ENCODE measurements around the gene FILIP1L. TPM values are rescaled to one million over a fixed set of nuclear protein-coding genes. Genes with fewer than 3 reads are reported as not detected.

Gene FILIP1L
- total RNA-seq, 3 donors from 2014 or later = 19.8 to 23.7 (median 23.3) TPM

DNA sequence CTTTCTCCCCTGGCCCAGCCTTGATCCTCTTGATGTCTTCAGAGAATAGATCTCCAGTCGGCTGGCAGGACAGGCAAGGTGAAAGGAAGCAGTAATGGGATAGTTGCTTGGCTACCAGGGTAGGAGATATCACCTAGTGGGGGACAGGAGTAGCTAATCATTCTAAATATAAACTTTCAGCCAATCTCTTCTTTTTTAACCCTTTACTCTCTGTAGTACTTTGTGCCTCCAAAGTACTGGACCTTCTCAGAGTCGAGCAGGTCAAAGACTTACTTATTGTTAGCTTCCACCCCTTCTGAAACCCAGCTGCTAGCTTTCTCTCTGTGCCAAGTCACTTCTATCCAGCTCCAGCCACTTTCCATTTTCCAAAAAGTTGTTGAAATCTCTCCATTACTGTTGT lies 43.4 kb upstream of the FILIP1L start:
- DNase-seq (ENCODE audit: low spot score in 2 of 2) = no peak
- H3K36me3 ChIP-seq = no peaks in the 10 kb centered on the region
- TF ChIP-seq POLR2AphosphoS5 (IDR thresholded peaks at IDR 0.05) (no peak), POLR2A (IDR thresholded peaks at IDR 0.05) (no peak)
- TF ChIP-seq, protein P1, sequence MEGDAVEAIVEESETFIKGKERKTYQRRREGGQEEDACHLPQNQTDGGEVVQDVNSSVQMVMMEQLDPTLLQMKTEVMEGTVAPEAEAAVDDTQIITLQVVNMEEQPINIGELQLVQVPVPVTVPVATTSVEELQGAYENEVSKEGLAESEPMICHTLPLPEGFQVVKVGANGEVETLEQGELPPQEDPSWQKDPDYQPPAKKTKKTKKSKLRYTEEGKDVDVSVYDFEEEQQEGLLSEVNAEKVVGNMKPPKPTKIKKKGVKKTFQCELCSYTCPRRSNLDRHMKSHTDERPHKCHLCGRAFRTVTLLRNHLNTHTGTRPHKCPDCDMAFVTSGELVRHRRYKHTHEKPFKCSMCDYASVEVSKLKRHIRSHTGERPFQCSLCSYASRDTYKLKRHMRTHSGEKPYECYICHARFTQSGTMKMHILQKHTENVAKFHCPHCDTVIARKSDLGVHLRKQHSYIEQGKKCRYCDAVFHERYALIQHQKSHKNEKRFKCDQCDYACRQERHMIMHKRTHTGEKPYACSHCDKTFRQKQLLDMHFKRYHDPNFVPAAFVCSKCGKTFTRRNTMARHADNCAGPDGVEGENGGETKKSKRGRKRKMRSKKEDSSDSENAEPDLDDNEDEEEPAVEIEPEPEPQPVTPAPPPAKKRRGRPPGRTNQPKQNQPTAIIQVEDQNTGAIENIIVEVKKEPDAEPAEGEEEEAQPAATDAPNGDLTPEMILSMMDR (IDR thresholded peaks at IDR 0.05) = no peak
- H3K9me3 ChIP-seq = peaks cover 8 to 13% of the 10 kb centered on the region in 2 donors
- H3K4me1 ChIP-seq = no peaks in the 10 kb centered on the region
- H3K4me3 ChIP-seq = no peak overlapping the region
- no peak overlapping the region for H3K27ac ChIP-seq
- intact Hi-C loops (cut with DNase I; ENCODE audit: low total_unique reads) = no loop called here
- H3K27me3 ChIP-seq = no peaks in the 10 kb centered on the region

DNA sequence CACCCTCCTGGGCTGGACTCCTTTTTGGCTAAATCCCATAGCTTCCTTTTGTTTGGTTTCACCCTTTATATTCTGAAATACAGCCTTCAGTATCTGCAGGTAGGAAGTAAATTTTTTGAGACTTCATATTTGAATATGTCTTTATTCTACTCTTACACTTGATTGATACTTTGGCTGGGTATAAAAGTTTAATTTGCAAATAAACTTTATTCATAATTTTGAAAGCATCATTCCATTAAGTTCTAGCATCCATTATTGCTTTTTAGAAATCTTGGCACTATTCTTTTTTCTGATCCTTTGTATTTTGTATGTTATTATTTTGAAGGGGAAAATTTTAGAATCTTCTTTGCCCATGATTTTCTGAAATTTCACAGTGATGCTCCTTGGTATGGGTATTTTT lies 41.3 kb upstream of the FILIP1L start:
- no peak overlapping the region for H3K4me3 ChIP-seq
- H3K4me1 ChIP-seq = no peaks in the 10 kb centered on the region
- H3K27me3 ChIP-seq = no peaks in the 10 kb centered on the region
- H3K27ac ChIP-seq = no peak overlapping the region
- no peak for DNase-seq (ENCODE audit: low spot score in 2 of 2)
- H3K9me3 ChIP-seq = peaks cover 8 to 13% of the 10 kb centered on the region in 2 donors
- no peaks in the 10 kb centered on the region for H3K36me3 ChIP-seq
- intact Hi-C loops (cut with DNase I; ENCODE audit: low total_unique reads) = no loop called here
- TF ChIP-seq POLR2AphosphoS5 (IDR thresholded peaks at IDR 0.05) (no peak), POLR2A (IDR thresholded peaks at IDR 0.05) (no peak)
- TF ChIP-seq, protein P1 (IDR thresholded peaks at IDR 0.05) = no peak

DNA sequence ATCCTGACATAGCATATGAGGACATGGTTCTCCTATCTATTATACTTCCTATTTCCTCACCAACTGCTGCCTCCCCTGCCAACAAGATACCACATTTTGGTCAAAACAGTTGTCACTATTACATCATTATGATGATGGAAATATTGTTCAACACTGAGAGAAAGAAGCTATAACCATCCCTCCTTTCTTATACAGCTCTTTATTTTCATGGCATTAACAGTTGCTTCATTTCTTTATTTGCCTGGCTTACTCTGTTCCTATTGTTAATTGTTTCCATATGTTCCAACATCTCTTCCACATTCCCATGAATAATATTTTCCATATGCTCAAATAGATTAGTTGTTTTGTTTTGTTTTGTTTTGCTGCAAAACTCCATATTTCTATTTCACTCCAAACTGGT lies 40.8 kb upstream of the FILIP1L start:
- TF ChIP-seq, protein P1 (IDR thresholded peaks at IDR 0.05) = no peak
- TF ChIP-seq POLR2AphosphoS5 (IDR thresholded peaks at IDR 0.05) = no peak
- TF ChIP-seq POLR2A (IDR thresholded peaks at IDR 0.05) = no peak
- intact Hi-C loops (cut with DNase I; ENCODE audit: low total_unique reads) = no loop called here
- no peak overlapping the region for H3K4me3 ChIP-seq

DNA sequence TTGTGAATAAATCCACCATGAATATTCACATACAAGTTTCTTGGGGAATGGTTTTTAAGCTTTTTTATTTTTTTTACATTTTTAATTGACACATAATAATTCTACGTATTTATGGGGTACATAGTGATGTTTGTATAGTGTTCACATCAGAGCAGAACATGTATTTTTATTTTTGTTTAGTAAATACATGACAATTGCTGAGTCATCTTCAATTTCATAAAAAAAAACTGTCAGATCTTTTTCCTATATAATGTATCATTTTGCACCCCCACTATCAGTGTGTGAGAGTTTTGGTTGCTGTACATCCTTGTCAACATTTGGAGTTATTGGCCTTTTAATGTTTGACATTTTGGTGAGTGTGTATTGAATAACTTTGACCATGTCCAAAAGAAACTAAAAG lies 39.9 kb upstream of the FILIP1L start:
- TF ChIP-seq POLR2AphosphoS5 (IDR thresholded peaks at IDR 0.05) (no peak), POLR2A (IDR thresholded peaks at IDR 0.05) (no peak)
- TF ChIP-seq, protein P1 (IDR thresholded peaks at IDR 0.05) = no peak
- Histone ChIP-seq H3K27me3 (no peaks in the 10 kb centered on the region), H3K9me3 (peaks cover 8 to 13% of the 10 kb centered on the region in 2 donors), H3K4me3 (no peak overlapping the region), H3K27ac (no peak overlapping the region), H3K36me3 (no peaks in the 10 kb centered on the region), H3K4me1 (no peaks in the 10 kb centered on the region)
- intact Hi-C loops (cut with DNase I; ENCODE audit: low total_unique reads) = no loop called here
- DNase-seq (ENCODE audit: low spot score in 2 of 2) = no peak

More for the DNA sequence above, 40.8 kb upstream of the FILIP1L start:
- Histone ChIP-seq H3K27ac (no peak overlapping the region), H3K36me3 (no peaks in the 10 kb centered on the region), H3K4me1 (no peaks in the 10 kb centered on the region), H3K9me3 (peaks cover 8 to 13% of the 10 kb centered on the region in 2 donors), H3K27me3 (no peaks in the 10 kb centered on the region)
- DNase-seq (ENCODE audit: low spot score in 2 of 2) = no peak

DNA sequence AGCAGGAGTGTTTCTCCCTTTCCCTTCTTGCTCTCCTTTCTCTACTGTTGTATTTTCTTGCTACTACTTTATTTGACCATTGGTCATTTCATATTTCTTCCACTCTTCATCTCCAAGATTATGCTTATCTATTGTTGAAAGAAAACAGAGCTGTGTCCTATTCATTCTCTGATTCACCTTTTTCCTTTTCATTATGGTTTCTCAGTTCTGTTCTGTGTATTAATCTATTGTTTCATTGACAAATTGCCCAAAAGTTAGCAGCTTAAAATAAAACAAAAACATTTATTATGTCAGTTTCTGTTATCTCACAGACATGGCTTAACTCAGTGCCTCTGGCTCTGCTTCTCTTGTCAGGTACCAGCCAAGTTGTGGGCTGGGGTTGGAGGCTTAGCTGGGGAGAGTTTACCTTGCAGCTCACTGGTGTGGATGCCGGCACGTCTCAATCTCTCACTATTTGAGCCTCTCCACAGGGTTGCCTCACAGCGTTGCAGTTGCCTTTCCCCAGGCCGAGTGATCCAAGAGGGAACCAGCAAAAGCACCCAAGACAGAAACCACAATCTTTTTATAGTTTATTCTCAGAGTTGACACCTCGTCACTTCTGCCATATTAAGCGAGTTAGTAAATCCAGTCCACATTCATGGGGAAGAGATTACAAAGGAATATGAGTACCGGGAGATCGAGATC lies 36.9 kb upstream of the FILIP1L start:
- intact Hi-C loops (cut with DNase I; ENCODE audit: low total_unique reads) = no loop called here
- Histone ChIP-seq H3K36me3 (no peaks in the 10 kb centered on the region), H3K27me3 (no peaks in the 10 kb centered on the region), H3K27ac (peak overlapping the region; percentile 23 to 75), H3K4me3 (no peak overlapping the region), H3K9me3 (peaks cover 3 to 11% of the 10 kb centered on the region in 2 donors), H3K4me1 (no peaks in the 10 kb centered on the region)
- TF ChIP-seq, protein P1 (IDR thresholded peaks at IDR 0.05) = no peak
- TF ChIP-seq POLR2AphosphoS5 (IDR thresholded peaks at IDR 0.05) (no peak), POLR2A (IDR thresholded peaks at IDR 0.05) (no peak)
- no peak for DNase-seq (ENCODE audit: low spot score in 2 of 2)

Data from breast epithelium (tissue), 4 donors.